Transverse colon (tissue), 4 donors: ENCODE results near the gene GGACT. TPM values are rescaled to one million over a fixed set of nuclear protein-coding genes. Genes with fewer than 3 reads are reported as not detected.

Experiments
- DNase-seq: peaks from one replicate; pipeline ENCODE4 v3.0.0-alpha.2; 2019
- H3K27ac ChIP-seq, 4 donors: fragments of 200-600 bp; sonication (generic); 2 replicates each; pipeline ENCODE4 v1.5.1; 2016 to 2018; ENCODE audit warnings: inconsistent platforms in 4 of 4
- H3K27me3 ChIP-seq: fragments of 200-600 bp; sonication (generic); 2 replicates; pipeline ENCODE4 v1.5.1; 2017; ENCODE audit warnings: inconsistent platforms
- H3K36me3 ChIP-seq, 4 donors: fragments of 200-600 bp; sonication (generic); 2 replicates each; pipeline ENCODE4 v1.5.1; 2017 to 2019; ENCODE audit warnings: inconsistent platforms in 4 of 4
- H3K4me1 ChIP-seq, 4 donors: fragments of 200-600 bp; sonication (generic); 2 replicates each; pipeline ENCODE4 v1.5.1; 2017 to 2020; ENCODE audit warnings: inconsistent platforms in 4 of 4
- H3K4me3 ChIP-seq, 4 donors: fragments of 200-600 bp; sonication (generic); 1 replicate in 1 of 4; 2 replicates in 3 of 4; pipeline versions ENCODE4 v1.5.1 to v1.6.1; 2017 to 2019; ENCODE audit warnings: inconsistent platforms in 4 of 4
- H3K9me3 ChIP-seq, 2 donors: fragments of 200-600 bp; sonication (generic); 2 replicates each; pipeline ENCODE4 v1.5.1; 2017 to 2019; ENCODE audit warnings: inconsistent platforms in 2 of 2
- EP300 ChIP-seq: sonication (generic); formaldehyde crosslinking; IDR thresholded peaks from one replicate; pipeline ENCODE4 v1.6.1; 2017; ENCODE audit warnings: antibody characterized with exemption, low read depth
- POLR2A ChIP-seq: fragments of 450-650 bp; IDR thresholded peaks from one replicate; pipeline ENCODE4 v1.6.1; 2016; ENCODE audit warnings: antibody characterized with exemption, mild to moderate bottlenecking, moderate library complexity
- POLR2AphosphoS5 ChIP-seq, 3 donors: sonication (generic); formaldehyde crosslinking; IDR thresholded peaks; one replicate each; pipeline ENCODE4 v1.6.1; 2016; ENCODE audit warnings: antibody characterized with exemption in 3 of 3
- WGBS, 2 donors: methylation state at CpG; one replicate each; pipeline ENCODE4 v1.1.5; 2018; ENCODE audit warnings: low coverage in 1 of 2; 5-methylcytosine and 5-hydroxymethylcytosine counted together
- in situ Hi-C, 4 donors: fragments of 200-750 bp; cut with MboI; loops; one replicate each; pipeline versions ENCODE4 v1.15.0 to v1.15.1; 2017; ENCODE audit warnings: low sequenced_read_pairs in 3 of 4, low pct_ligation_motif_present in 1 of 4, low pct_unique_long_range_greater_than_20kb in 1 of 4
- intact Hi-C: fragments of 100-400 bp; cut with DNase I; formaldehyde crosslinking; loops from one replicate; pipeline ENCODE4 v1.15.1; 2023; ENCODE audit warnings: low total_unique reads
- total RNA-seq, 4 donors: library from RNA; depleted of rRNA; stranded (reverse); fragments of >200 nt; gene quantifications; one replicate each; pipeline ENCODE4 v1.1.0, GENCODE V29; 2016
- TF ChIP-seq, protein P1 (sequence below), 5 experiments: fragments of 200-600 bp in 3 of 5; fragments of 450-650 bp in 2 of 5; sonication (generic) in 3 of 5; IDR thresholded peaks; 1 replicate in 2 of 5; 2 replicates in 3 of 5; pipeline ENCODE4 v1.5.1; 2016 to 2017; ENCODE audit warnings: antibody characterized with exemption in 5 of 5, inconsistent platforms in 3 of 5, mild to moderate bottlenecking in 2 of 5, moderate library complexity in 1 of 5

The GGACT gene
- total RNA-seq, 4 donors from 2014 or later, result 6.4 to 9.2 (median 8.8) TPM; not detected in 1

DNA sequence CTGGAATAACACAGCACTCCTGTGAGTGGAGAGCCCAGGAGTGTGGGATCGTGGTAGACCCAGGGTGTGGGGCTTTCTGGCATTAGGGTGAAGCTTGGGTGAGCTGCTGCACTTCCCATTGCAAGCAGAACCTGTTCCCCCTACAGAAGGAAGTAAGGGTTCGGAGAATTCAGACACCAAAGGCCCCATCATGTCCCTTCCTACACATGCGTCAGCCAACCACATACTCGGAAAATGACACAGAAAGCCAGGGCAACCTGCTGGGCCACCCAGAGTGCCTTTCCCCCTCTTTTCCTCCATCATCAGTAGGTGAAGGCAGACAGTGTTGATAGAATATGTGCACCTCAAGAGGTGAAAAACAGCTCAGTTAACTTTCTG, 42.9 kb downstream of the GGACT start:
- in situ Hi-C loops, result no loop called here

DNA sequence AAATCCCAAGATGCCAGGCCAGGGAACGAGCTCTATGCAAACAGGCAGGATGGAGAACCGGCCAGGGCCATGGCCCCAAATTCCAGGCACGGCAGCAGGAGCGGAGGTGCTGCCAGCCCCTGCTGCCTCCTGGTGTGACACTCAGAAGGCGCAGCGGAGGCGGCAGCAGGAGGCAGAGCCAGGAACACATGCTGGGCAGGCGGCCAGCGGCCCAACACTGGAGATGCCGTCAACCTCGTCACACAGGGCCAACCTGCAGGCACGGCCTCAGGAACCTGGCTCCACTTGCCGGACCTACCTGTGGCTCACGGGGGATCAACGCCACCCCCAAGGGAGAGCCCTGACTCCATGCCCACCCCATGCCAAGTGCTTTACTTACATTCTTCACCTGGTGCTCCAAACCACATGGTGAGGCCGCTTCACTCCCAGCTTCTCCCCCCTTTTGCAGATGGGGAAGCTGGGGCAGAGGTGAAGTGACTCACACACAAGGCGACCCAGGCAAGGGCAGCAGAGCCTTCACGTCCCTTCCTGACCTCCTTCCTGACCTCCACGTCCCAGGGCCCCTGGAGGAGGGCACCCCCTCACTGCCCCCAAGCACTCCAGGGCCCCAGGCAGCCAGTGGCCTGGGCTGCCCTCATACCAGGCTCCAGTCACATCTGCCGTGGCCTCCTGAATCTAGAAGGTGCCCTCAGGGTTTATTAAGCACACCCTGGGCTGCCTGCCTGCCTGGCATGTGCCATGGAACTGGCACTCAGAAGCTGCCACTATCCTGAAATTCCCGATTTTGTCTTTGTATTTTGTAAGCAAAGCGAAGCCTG, 43.5 kb downstream of the GGACT start:
- 87% methylated on average over 22 of the region's 22 CpGs; no CpG with 5 or more reads in 1 of the 2 donors for WGBS, 2 donors
- no peaks in the 10 kb centered on the region for H3K9me3 ChIP-seq
- intact Hi-C loops, result no loop called here
- H3K4me3 ChIP-seq, result no peak overlapping the region
- no peak overlapping the region for H3K27ac ChIP-seq
- H3K27me3 ChIP-seq, result no peaks in the 10 kb centered on the region
- no peak for TF ChIP-seq POLR2AphosphoS5 (IDR thresholded peaks at IDR 0.05)
- TF ChIP-seq, protein P1, sequence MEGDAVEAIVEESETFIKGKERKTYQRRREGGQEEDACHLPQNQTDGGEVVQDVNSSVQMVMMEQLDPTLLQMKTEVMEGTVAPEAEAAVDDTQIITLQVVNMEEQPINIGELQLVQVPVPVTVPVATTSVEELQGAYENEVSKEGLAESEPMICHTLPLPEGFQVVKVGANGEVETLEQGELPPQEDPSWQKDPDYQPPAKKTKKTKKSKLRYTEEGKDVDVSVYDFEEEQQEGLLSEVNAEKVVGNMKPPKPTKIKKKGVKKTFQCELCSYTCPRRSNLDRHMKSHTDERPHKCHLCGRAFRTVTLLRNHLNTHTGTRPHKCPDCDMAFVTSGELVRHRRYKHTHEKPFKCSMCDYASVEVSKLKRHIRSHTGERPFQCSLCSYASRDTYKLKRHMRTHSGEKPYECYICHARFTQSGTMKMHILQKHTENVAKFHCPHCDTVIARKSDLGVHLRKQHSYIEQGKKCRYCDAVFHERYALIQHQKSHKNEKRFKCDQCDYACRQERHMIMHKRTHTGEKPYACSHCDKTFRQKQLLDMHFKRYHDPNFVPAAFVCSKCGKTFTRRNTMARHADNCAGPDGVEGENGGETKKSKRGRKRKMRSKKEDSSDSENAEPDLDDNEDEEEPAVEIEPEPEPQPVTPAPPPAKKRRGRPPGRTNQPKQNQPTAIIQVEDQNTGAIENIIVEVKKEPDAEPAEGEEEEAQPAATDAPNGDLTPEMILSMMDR (IDR thresholded peaks at IDR 0.05), result no peak
- TF ChIP-seq POLR2A, result no peak
- no peak for TF ChIP-seq EP300
- DNase-seq, result no peak
- in situ Hi-C loops, result no loop called here
- no peaks in the 10 kb centered on the region for H3K36me3 ChIP-seq
- peaks cover 0 to 8% (median 2%) of the 10 kb centered on the region in 4 donors for H3K4me1 ChIP-seq

More for the DNA sequence above, 42.9 kb downstream of the GGACT start:
- WGBS, 2 donors, result 93 to 96% methylated on average over 3 to 4 of the region's 4 CpGs
- H3K27me3 ChIP-seq, result no peaks in the 10 kb centered on the region
- intact Hi-C loops, result no loop called here
- no peaks in the 10 kb centered on the region for H3K36me3 ChIP-seq
- peaks cover 0 to 8% (median 2%) of the 10 kb centered on the region in 4 donors for H3K4me1 ChIP-seq
- H3K4me3 ChIP-seq, result no peak overlapping the region
- no peaks in the 10 kb centered on the region for H3K9me3 ChIP-seq
- no peak overlapping the region for H3K27ac ChIP-seq
- TF ChIP-seq, protein P1 (IDR thresholded peaks at IDR 0.05), result no peak
- no peak for TF ChIP-seq POLR2AphosphoS5 (IDR thresholded peaks at IDR 0.05)
- no peak for TF ChIP-seq EP300
- TF ChIP-seq POLR2A, result no peak
- DNase-seq, result no peak

DNA sequence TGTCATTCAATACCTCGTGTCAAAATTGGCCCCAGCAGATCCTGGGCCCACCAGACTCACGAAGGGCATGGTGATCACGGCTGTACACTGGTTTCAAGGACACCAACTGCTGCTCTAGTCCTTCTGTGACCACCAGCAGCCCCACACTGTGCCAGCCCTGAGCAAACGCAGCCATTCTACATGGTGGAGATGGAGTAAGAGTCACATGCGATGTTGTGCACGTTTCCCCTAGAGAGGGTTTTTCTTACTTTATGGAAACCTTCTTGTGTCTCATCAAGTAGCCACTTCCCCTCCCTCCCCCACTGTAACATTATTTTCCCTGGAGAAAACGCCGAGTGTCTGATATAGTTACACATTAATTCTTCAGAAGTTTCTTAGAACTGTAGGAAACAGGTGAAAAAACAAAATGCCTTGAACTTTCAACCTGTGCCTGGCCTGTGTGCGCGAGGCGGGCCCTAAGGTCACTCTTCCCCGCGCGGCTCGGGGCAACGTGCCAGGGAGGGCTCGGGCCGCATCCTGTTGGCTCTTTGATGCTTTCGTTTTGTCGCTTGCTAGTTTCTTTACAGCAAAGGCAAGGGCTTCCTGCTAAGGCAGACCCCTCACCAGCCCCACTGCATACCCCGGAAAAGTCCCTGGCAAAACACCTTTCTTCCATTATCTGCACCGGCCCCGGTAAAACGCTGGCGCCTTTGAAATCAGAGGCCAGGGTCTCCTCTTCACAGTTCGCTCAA, 44.6 kb downstream of the GGACT start:
- no peaks in the 10 kb centered on the region for H3K36me3 ChIP-seq
- H3K4me3 ChIP-seq, result no peak overlapping the region
- in situ Hi-C loops, result no loop called here
- TF ChIP-seq POLR2AphosphoS5 (IDR thresholded peaks at IDR 0.05) (no peak), POLR2A (no peak), EP300 (no peak)
- TF ChIP-seq, protein P1 (IDR thresholded peaks at IDR 0.05), result no peak
- intact Hi-C loops, result no loop called here
- no peaks in the 10 kb centered on the region for H3K27me3 ChIP-seq
- 79 to 92% methylated on average over 5 to 26 of the region's 26 CpGs for WGBS, 2 donors
- H3K9me3 ChIP-seq, result no peaks in the 10 kb centered on the region
- no peak overlapping the region for H3K27ac ChIP-seq
- H3K4me1 ChIP-seq, result peaks cover 0 to 3% (median 0%) of the 10 kb centered on the region in 4 donors
- no peak for DNase-seq

DNA sequence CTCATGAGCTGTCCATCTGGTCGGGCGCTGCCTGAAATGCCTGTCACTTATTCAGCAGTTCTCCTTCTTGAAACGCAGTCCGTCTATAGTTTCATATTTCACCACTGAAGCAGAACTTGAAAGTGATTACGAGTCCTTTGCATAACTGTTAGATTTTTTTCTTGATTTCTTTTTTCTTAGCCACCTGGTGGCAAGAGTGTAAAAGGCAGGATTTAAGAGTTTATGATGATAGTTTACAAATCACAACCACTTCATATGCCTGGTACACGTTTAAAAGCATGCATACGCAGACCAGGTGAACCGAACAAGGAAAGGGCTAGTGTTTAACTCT, 45.8 kb downstream of the GGACT start:
- peaks cover 0 to under 1% (median 0%) of the 10 kb centered on the region in 4 donors for H3K4me1 ChIP-seq
- intact Hi-C loops, result no loop called here
- in situ Hi-C loops, result no loop called here
- no peaks in the 10 kb centered on the region for H3K27me3 ChIP-seq
- no peak for DNase-seq
- no peak overlapping the region for H3K4me3 ChIP-seq
- H3K27ac ChIP-seq, result no peak overlapping the region
- no peaks in the 10 kb centered on the region for H3K36me3 ChIP-seq
- no peak for TF ChIP-seq POLR2AphosphoS5 (IDR thresholded peaks at IDR 0.05)
- TF ChIP-seq, protein P1 (IDR thresholded peaks at IDR 0.05), result peak; percentile 25 to 49 (median 34)
- H3K9me3 ChIP-seq, result no peaks in the 10 kb centered on the region
- 45 to 59% methylated on average over 8 of the region's 8 CpGs for WGBS, 2 donors
